Stimulated activated naive CD4-positive, alpha-beta T cell (primary cell): Measurements from ENCODE around the gene STX2.
"Not testable (repeated sequence)": the region's sequence is repeated elsewhere in the genome, so short reads cannot be mapped to it uniquely, and the experiment has no call there.

ENCODE experiments used
- DNase-seq, 6 experiments: peaks; one replicate each; lab custom pipeline; 2025; lab: John Stamatoyannopoulos, UW

STX2 gene

DNA sequence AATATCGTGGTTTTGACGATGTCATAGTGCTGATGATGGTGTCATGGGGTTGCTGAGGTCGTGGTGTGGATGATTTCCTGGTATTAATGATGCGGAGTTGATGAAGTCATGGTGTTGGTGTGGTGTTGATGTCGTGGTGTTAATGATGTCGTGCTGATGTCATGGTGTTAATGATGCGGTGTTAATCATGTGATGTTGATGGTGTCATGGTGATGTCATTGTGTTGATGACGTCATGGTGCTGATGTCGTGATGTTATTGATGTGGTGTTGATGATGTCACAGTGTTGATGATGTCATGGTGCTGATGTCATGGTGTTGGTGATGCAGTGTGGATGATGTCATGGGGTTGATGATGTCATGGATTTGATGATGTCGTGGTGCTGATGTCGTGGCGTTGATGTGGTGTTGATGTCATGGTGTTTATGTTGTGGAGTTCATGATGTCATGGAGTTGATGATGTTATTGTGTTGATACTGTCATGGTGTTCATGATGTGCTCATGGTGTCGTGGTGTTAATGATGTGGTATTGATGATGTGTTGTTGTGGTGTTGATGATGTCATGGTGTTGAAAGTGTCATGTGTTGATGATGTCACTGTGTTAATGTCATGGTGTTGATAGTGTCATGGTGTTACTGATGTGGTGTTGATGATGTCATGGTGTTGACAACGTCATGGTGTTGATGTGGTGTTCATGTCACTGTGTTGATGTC is 74.4 kb downstream of the STX2 start:
- DNase-seq: peak in 3 of 6 experiments; percentile 7 to 17 (median 10)

DNA sequence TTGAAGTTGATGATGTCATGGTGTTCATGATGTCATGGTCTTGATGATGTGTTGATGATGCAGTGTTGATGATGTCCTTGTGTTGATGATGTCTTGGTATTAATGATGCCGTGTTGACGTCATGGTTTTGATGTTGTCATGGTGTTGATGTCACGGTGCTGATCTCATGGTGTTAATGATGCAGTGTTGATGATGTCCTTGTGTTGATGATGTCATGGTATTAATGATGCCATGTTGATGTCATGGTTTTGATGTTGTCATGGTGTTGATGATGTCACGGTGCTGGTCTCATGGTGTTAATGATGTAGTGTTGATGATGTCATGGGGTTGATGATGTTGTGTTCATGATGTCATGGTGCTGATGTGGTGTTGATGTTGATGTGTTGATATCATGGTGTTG is 75.0 kb downstream of the STX2 start:
- DNase-seq: no peak

DNA sequence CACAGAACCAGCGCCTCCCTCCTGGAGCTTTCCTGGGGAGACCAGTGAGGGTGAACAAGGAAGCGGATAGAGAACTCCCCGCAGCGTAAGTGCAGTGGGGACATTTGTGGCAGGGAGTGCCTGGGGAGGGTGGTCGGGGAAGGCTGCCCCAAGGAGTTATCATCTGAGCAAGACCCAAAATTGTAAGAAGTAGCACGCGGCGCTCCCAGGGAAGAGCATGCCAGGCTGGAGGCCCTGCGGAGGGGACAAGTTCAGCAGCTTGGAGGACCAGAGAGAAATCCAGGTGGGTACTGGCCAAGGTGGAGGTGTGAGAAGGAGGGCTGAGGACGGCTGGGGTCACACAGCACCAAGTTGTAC is 76.8 kb downstream of the STX2 start:
- no peak for DNase-seq

DNA sequence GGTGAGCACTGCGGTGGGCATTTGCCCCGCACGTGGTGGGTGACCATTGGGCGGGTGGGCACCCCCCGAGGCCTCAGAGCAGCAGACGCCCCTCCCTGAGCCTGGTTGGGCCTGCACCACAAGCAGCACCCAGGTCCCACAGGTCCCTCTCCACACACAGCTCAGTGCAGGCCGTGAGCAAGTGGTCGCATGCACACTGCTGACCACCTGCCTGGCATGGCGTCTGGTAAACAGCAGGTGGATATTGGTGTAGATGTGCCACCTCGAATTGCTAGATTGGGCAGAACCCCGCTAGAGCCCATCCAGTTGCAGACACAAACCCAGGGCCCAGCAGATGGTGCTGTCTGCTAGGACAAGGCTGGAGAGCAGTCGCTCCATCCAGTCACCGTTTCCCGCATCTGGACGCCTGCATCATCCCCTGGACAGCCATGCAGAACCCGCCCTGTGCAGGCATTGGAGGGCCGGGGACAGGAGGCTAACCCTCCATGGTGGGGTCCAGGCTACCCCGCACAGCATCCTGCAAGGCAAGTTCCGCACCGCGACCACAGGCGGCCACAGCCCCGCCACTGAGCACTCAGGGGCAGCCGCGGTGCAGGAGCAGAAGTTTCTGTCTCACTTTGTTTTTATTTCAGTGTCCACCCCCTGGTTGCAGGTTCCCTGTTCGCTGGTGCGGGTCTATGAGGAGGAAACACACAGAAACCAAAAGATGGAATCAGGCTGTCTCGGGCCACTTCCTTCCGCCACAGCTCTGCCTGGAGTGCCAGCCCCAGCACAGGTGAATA is 77.3 kb downstream of the STX2 start:
- DNase-seq: peak in 5 of 6 experiments; percentile 27 to 34 (median 33)

DNA sequence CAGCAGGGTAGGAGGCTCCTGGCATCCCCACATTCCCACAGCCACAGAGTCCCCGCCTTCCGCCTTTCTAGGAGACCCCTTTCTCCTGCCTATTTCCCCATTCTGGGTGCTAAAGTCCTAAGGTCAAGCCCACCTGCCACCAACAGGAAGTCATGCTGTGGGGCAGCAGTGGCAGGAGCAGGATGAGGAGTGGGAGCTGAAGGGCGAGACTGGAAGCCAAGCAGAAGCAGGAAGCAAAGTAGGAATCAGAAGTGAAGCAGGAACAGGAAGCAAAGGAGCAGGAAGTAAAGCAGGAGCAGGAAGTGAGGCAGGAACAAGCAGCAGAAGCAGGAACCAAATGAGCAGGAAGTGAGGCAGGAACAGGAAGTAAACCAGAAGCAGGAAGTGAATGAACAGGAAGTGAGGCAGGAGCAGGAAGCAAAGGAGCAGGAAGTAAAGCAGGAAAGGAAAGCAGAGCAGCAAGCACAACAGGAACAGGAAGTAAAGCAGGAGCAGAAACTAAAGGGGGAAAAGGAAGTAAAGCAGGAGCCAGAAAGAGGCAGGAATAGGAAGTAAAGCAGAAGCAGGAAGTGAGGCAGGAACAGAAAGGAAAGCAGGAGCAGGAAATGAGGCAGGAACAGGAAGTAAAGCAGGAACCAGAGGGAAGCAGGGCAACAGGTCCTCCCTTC is 84.7 kb downstream of the STX2 start:
- peak in 1 of 6 experiments; percentile 8 for DNase-seq

DNA sequence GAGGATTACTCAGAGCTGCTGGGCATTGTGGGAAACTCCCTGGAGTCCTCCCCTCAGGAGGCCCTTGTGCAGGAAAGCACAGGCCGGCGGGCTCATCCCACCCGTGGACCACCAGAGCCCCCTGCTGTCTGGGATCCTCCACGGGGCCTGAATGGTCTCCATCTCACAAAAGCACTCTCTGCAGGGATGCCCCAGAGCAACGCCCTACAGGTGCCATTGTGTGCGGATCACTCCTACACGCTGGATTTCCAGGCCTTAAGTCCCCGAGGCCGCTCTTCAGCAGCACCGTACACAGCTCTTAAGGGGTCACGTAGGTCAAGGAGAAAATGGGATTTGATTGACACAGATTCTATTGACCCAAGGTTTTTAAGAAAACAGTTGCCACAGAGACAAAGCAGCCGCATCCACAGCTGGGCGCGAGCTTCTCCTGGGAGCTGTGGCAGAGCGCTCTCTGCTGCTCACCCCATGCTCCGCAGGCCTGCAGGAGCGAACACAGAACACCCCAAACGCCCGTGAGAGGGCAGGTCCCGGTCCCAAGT is 86.3 kb downstream of the STX2 start:
- no peak for DNase-seq

DNA sequence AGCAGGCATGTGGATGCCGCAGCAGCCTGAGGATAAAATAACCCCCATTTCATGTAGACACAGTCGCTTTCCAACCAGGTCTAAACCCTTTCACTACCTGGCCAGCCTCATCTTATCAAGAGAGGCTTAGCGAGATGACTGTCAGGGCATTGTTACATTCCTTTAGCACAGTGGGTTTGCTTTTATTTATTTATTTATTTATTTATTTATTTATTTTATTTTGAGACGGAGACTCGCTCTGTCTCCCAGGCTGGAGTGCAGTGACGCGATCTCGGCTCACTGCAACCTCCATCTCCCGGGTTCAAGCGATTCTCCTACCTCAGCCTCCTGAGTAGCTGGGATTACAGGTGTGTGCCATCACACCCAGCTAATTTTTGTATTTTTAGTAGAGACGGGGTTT is 87.0 kb downstream of the STX2 start:
- not testable (repeated sequence) for DNase-seq

DNA sequence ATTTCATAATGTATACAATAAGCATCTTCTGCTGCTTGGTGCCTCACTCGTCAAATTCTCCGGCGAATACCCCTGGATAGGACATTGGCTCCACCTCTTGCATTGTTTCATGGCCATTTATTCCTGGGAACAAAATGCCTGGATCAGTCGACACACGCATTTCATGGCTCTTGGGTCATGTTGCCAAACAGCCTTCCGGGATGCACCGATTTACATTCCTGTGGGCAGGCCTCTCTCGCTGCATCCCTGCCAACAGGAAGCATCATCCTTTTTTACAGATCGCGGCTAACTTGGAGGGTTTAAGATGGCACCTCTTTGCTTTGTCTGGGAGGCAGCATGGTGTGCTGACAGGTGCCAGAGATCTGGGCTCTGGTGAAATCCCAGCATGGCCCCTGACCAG is 90.3 kb downstream of the STX2 start:
- no peak for DNase-seq

DNA sequence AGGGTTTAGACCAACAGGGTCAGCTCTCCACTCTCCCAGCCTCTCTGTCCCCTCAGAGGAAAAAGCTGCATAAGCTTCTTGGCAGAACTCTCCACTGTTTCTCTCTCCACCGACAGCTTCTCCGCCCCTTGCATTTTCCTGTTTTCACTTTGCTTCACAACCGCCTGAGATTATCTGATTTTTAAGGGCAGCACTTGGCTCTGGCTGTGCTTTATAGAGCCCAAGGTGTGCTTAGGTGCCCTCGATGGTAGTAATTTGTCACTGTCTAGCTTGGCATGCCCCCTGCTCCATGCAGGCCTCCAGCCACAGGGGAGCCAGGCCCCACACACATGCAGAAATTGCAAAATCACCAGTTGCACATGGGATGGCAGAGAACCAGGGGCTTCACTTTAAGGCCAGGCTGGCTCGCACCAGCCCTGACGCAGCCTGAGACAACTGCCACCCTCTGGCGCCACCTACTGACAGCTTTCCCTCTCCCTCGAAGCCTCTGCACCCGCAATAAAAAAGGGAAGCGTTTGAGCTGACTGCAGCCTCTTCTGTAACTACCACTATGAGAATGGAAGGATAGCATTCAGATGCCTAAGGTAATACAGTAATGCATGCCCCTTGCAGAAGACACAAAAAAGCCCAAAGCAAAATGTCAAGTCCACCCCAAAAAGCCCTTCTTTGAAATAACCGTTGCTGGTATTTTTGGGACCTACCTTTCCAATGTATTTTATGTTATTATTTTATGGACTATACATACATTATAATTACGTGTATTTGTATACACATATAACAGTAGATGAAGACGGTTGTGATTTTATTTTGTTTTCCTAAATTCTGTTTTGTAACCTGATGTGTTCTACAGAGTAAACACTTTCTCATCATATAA is 90.9 kb downstream of the STX2 start:
- peak; percentile 29 to 65 (median 46) for DNase-seq

DNA sequence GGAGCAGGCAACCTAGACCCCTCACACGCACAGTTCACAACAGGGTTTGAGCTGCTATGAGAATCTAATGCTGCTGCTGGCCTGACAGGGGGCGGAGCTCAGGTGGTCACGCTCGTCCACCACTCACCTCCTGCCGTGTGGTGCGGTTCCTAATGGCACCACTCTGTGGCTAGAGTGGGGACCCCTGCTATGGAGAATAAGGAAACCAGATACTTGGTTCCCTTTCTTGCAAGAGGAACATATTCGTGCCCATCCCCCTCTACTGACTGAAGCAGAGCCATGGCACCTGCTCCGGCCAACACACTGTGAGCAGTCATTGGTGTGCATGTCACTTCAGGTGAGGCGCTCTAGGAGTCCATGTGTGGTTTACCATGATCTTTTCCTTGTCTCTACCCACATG is 92.5 kb downstream of the STX2 start:
- DNase-seq: no peak

DNA sequence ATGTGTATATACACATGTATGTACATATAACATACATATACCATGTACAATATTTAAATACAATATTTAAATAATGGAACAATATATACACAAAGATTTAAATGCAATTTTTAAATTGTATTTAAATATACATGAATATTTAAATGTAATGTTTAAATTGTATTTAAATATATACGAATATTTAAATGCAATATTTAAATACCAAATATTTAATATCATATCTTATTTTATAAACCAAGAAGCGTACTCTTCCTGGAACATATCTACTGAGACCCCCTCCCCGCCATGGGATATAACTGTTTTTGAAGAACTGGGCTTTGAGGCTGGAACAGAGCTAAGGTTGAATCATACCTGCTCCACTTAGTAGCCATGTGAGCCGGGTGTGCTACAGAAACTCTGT is 93.1 kb downstream of the STX2 start:
- no peak for DNase-seq

DNA sequence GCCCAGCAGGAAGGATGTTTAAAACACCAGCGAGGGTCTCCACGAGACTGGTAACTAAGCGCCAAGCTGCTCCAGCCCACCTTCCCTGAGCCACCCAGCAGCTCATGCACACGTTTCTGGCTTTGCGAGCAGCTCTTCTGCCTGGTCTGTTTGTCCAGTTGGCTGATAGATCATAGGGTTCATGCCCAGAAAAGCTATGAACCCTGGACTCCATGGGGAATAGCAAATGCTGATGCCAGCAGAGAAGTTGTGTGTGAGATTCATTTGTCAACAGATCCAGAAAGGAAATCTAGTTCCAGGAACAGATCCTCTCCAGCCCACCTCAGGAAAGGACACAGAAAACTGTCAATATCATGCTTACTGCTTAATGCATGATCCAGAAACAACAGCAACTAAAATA is 94.8 kb downstream of the STX2 start:
- no peak for DNase-seq

DNA sequence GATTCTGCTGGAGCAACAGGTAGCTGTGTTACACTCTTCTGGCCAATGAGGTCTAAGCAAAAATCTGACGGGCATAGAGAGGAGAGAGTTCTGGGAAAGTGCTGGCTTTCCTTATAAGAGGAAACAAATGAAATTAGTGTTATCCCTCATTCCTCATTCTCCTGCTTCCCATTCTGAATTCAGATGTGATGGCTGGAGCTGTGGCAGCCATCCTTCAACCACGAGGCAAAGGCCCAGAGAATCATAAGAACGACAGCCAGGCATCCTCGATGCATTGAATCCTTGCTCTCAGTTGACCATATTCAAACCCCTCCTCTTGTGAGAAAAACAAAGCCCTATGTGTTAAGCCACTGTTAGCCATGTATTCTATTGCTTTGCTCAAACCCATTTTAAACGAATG is 95.4 kb downstream of the STX2 start:
- no peak for DNase-seq

DNA sequence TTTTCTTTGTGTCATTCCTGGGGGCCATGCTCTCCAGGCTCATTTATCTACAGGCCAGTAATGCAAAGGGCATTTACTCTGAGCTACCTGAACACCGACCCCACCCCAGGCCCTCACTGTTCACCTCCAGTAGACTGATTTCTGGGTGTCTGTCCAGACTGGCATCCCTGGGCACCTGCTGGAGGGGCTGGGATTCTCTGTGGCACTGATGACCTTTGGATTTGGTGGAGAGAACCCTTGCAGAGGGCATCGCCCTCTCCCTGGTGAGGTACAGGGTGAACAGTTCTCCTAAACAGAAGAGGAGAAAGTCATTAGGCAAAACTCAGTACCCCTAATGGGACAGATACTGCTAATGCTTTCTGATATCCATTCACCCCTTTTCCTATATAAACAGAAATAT is 95.9 kb downstream of the STX2 start:
- DNase-seq: no peak

DNA sequence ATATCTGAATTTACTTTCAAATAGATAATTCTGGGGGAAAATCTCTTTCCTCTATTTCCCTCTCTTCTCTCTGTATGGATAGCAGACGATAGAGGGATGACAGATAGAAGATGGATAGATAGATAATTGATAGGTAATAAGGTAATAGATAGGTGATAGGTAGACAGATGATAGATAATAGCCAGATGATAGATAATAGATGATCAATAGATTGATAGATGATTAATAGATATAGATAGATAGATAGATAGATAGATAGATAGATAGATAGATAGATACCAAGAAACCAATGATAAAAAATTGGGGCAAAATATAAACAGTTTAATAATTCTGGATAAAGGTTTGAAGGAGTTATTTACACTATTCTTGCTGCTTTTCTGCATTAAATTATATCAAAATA is 96.3 kb downstream of the STX2 start:
- DNase-seq: no peak

DNA sequence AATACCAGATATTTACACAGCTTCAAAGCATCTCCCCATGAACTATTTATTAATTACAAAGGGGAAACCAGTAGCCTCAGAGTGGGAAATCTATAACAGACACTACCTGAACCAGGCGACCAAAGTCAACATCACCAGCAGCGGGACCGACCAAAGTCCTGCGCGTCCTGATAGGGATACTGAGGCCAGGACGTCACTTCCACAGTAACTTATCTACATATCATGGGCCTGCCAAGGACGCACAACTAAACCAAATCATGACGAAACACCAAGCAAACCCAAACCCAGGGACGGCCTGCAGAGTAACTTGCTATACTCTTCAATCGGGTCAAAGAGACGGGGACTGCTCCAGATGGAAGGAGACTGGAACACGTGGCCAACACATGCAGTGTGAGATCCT is 96.9 kb downstream of the STX2 start:
- DNase-seq: no peak
